Neuronal stem cell (in vitro differentiated cells): ENCODE results near the gene CHCHD3.

Source experiments
- DNase-seq: peaks from one replicate; pipeline ENCODE4 v3.0.0-alpha.2; 2013; ENCODE audit warnings: low spot score
- H2AFZ ChIP-seq: one replicate; pipeline ENCODE4 v1.6.1; 2013; ENCODE audit warnings: mild to moderate bottlenecking, low read length, inconsistent platforms
- H2AK5ac ChIP-seq: 2 replicates; pipeline ENCODE4 v1.6.1; 2013; ENCODE audit warnings: low read depth, mild to moderate bottlenecking, inconsistent platforms, low read length, moderate library complexity, mixed read lengths
- H2BK120ac ChIP-seq: 2 replicates; pipeline ENCODE4 v1.6.1; 2013; ENCODE audit warnings: low read depth, mild to moderate bottlenecking, inconsistent platforms, low read length, moderate library complexity, mixed read lengths
- H2BK12ac ChIP-seq: one replicate; pipeline ENCODE4 v1.6.1; 2013; ENCODE audit warnings: low read length, inconsistent platforms
- H2BK15ac ChIP-seq: 2 replicates; pipeline ENCODE4 v1.6.1; 2013; ENCODE audit warnings: mild to moderate bottlenecking, low read length, inconsistent platforms, mixed read lengths
- H2BK5ac ChIP-seq: one replicate; pipeline ENCODE4 v1.6.1; 2013; ENCODE audit warnings: inconsistent platforms, mild to moderate bottlenecking, low read length, moderate library complexity
- H3K14ac ChIP-seq: one replicate; pipeline ENCODE4 v1.6.1; 2013; ENCODE audit warnings: low read length, inconsistent platforms
- H3K18ac ChIP-seq: 2 replicates; pipeline ENCODE4 v1.6.1; 2013; ENCODE audit warnings: low read length, inconsistent platforms
- H3K23ac ChIP-seq: 2 replicates; pipeline ENCODE4 v1.6.1; 2013; ENCODE audit warnings: low read depth, mild to moderate bottlenecking, mixed read lengths, low read length, inconsistent platforms; ENCODE audit not compliant: poor library complexity
- H3K27ac ChIP-seq: replicated peaks from 3 replicates; pipeline ENCODE4 v1.5.1; 2013; ENCODE audit warnings: low read length, inconsistent platforms
- H3K27me3 ChIP-seq, 3 experiments: 2 replicates each; pipeline ENCODE4 v1.6.1; 2013; ENCODE audit warnings: low read length in 3 of 3, mild to moderate bottlenecking in 2 of 3, inconsistent platforms in 1 of 3, low read depth in 1 of 3, mixed read lengths in 1 of 3, moderate library complexity in 1 of 3; ENCODE audit not compliant: control insufficient read depth in 3 of 3, insufficient read depth in 3 of 3
- H3K36me3 ChIP-seq, 2 donors: replicated peaks in 1 of 2; 2 replicates each; pipeline ENCODE4 v1.6.1; 2013; ENCODE audit warnings: low read length in 2 of 2; ENCODE audit not compliant: control insufficient read depth in 2 of 2, insufficient read depth in 2 of 2
- H3K4ac ChIP-seq: 2 replicates; pipeline ENCODE4 v1.6.1; 2013; ENCODE audit warnings: inconsistent platforms, mild to moderate bottlenecking, low read length, moderate library complexity
- H3K4me1 ChIP-seq, 2 donors: 1 replicate in 1 of 2; 2 replicates in 1 of 2; pipeline ENCODE4 v1.6.1; 2013; ENCODE audit warnings: low read length in 2 of 2, low read depth in 1 of 2; ENCODE audit not compliant: control insufficient read depth in 2 of 2, insufficient read depth in 1 of 2
- H3K4me2 ChIP-seq: one replicate; pipeline ENCODE4 v1.6.1; 2013; ENCODE audit warnings: mild to moderate bottlenecking, low read length, inconsistent platforms; ENCODE audit not compliant: insufficient read depth, poor library complexity, severe bottlenecking
- H3K4me3 ChIP-seq, 2 donors: 2 replicates each; pipeline ENCODE4 v1.5.1; 2013; ENCODE audit warnings: low read length in 2 of 2, mild to moderate bottlenecking in 2 of 2, inconsistent platforms in 1 of 2, moderate library complexity in 1 of 2
- H3K79me1 ChIP-seq: one replicate; pipeline ENCODE4 v1.6.1; 2013; ENCODE audit warnings: low read depth, mild to moderate bottlenecking, inconsistent platforms, low read length, moderate library complexity
- H3K9ac ChIP-seq: one replicate; pipeline ENCODE4 v1.6.1; 2013; ENCODE audit warnings: mild to moderate bottlenecking, low read depth, low read length, inconsistent platforms; ENCODE audit not compliant: poor library complexity
- H3K9me3 ChIP-seq, 2 donors: replicated peaks in 1 of 2; 2 replicates each; pipeline versions ENCODE3 to v1.6.1; 2013; ENCODE audit warnings: low read length in 2 of 2, mild to moderate bottlenecking in 2 of 2, inconsistent platforms in 1 of 2, low read depth in 1 of 2, mixed read lengths in 1 of 2, moderate library complexity in 1 of 2; ENCODE audit not compliant: control insufficient read depth in 2 of 2, insufficient read depth in 1 of 2
- H4K8ac ChIP-seq: one replicate; pipeline ENCODE4 v1.6.1; 2013; ENCODE audit warnings: low read depth, mild to moderate bottlenecking, inconsistent platforms, low read length, moderate library complexity
- H4K91ac ChIP-seq: one replicate; pipeline ENCODE4 v1.6.1; 2013; ENCODE audit warnings: low read length, low read depth, mild to moderate bottlenecking, inconsistent platforms; ENCODE audit not compliant: poor library complexity
- WGBS, 2 donors: extraction: QIAGEN DNeasy Blood & Tissue Kit; methylation state at CpG; one replicate each; pipeline ENCODE4 v1.1.7; 2013; ENCODE audit warnings: missing lambda C conversion rate in 2 of 2, mixed read lengths in 1 of 2; ENCODE audit not compliant: insufficient read length in 2 of 2, insufficient replicate concordance in 1 of 2; ENCODE audit errors: extremely low coverage in 2 of 2; 5-methylcytosine and 5-hydroxymethylcytosine counted together

CHCHD3 gene

DNA sequence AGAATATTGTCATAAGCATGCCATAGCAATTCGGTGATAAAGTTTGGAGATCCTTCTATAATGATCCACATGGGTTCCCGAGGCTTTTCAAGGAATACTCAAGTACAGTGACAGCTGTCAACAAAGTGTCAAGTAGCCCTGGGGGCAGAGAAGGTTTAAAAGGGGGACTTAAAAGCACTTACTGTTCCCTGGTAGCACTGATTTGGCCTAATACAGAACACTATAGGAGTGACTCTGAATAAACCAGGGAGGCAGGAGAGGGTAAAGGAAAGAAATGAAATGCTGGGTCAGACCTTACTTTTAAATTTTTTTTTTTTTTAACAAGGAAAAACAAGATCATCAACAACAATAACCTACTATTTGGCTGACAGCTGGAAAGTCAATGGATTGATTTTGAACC lies 20.1 kb downstream of the CHCHD3 start:
- no peak overlapping the region for H3K4me2 ChIP-seq
- no CpG with 5 or more reads among the region's 2 CpGs for WGBS, 2 donors
- no peak overlapping the region for H3K9ac ChIP-seq
- H3K9me3 ChIP-seq: no peaks in the 10 kb centered on the region
- H3K27ac ChIP-seq: no peak overlapping the region
- H4K8ac ChIP-seq: no peak overlapping the region
- peaks cover 2 to 17% of the 10 kb centered on the region in 2 donors for H3K36me3 ChIP-seq
- no peak overlapping the region for H2BK12ac ChIP-seq
- H3K14ac ChIP-seq: no peak overlapping the region
- no peak overlapping the region for H2AFZ ChIP-seq
- H2AK5ac ChIP-seq: no peak overlapping the region
- H4K91ac ChIP-seq: no peak overlapping the region
- no peak overlapping the region for H3K4ac ChIP-seq
- peaks cover 0 to 1% of the 10 kb centered on the region in 2 donors for H3K4me1 ChIP-seq
- no peak overlapping the region for H2BK120ac ChIP-seq
- H2BK15ac ChIP-seq: no peak overlapping the region
- H3K27me3 ChIP-seq: no peaks in the 10 kb centered on the region
- H3K18ac ChIP-seq: no peak overlapping the region
- peaks cover 4% of the 10 kb centered on the region for H3K79me1 ChIP-seq
- no peak overlapping the region for H2BK5ac ChIP-seq
- H3K4me3 ChIP-seq: no peak overlapping the region
- no peak for DNase-seq
- no peak overlapping the region for H3K23ac ChIP-seq

DNA sequence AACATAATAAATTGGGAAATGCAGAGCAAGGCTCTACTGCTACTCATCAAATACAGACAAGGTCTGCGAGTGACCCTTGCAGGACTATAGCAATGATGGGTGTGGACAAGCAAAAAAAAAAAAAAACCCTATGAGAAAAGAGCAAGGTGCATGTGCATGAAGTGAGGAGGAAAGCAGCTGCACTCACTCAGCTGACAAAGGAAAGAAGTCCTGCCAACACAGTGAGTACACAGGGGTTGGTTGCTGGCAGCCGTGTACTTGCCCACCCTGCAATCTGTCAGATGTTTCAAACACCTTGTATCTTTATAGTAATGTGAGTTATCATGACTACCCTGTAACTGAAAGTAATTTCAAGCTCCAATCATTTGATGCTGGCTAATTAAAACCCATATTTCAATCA lies 20.5 kb downstream of the CHCHD3 start:
- no peak overlapping the region for H3K14ac ChIP-seq
- H3K4me2 ChIP-seq: no peak overlapping the region
- H2AFZ ChIP-seq: no peak overlapping the region
- WGBS, 2 donors: no CpG with 5 or more reads among the region's 2 CpGs
- no peak overlapping the region for H3K9ac ChIP-seq
- H3K23ac ChIP-seq: no peak overlapping the region
- no peak overlapping the region for H3K4ac ChIP-seq
- H3K27me3 ChIP-seq: no peaks in the 10 kb centered on the region
- H4K91ac ChIP-seq: no peak overlapping the region
- no peak overlapping the region for H2BK5ac ChIP-seq
- peaks cover 0 to 1% of the 10 kb centered on the region in 2 donors for H3K4me1 ChIP-seq
- no peaks in the 10 kb centered on the region for H3K9me3 ChIP-seq
- no peak overlapping the region for H2BK12ac ChIP-seq
- peaks cover 2% of the 10 kb centered on the region for H3K79me1 ChIP-seq
- H4K8ac ChIP-seq: no peak overlapping the region
- H3K27ac ChIP-seq: no peak overlapping the region
- no peak overlapping the region for H2BK15ac ChIP-seq
- H3K4me3 ChIP-seq: no peak overlapping the region
- no peak overlapping the region for H2AK5ac ChIP-seq
- H3K36me3 ChIP-seq: peaks cover 2 to 12% of the 10 kb centered on the region in 2 donors
- no peak overlapping the region for H3K18ac ChIP-seq
- no peak overlapping the region for H2BK120ac ChIP-seq
- DNase-seq: no peak

DNA sequence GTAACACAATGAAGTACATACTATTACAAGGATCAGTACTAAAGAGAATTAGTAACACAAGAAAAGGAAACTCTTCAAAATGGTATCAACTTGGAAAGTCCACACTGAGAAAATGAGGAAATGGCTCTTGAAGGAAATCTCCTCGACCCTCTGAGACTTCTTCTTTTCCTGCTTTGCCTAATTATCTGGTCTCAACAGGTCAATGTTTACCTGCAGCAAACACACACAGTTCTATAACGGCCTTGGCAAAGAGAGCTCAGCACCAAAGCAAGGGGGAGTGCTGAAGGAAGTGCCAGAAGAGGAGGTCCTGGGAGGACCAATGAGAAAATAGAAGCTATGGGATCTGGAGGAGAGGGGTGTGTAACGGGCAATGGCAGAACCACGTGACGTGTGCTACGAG lies 21.9 kb downstream of the CHCHD3 start:
- WGBS, 2 donors: no CpG with 5 or more reads among the region's 6 CpGs

DNA sequence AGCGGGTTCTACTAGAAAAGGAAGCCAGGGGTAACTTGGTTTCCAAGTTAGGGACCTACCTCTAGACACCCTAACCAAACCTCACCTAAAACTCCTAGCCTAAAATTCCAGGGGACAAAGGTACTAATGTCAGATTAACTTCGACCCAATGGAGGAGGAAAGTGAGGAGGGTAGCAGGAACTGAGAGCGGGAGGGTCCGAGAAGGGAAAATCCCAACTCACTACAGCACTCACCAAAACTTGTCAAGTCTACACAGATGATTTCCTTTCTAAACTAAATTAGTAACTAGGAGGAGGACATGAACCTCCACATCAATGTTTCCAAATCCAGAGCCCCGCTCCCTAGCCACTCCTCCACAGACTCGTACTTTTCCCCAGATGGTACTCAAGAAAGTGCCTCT lies 22.6 kb downstream of the CHCHD3 start:
- Histone ChIP-seq H3K14ac (no peak overlapping the region), H3K23ac (no peak overlapping the region), H3K9ac (no peak overlapping the region), H4K91ac (no peak overlapping the region), H3K4me3 (no peak overlapping the region), H2BK12ac (no peak overlapping the region), H3K4me2 (no peak overlapping the region), H3K18ac (no peak overlapping the region), H2BK15ac (no peak overlapping the region), H3K4me1 (peaks cover 0 to 1% of the 10 kb centered on the region in 2 donors), H3K79me1 (peaks cover 2% of the 10 kb centered on the region), H2AK5ac (no peak overlapping the region), H2AFZ (no peak overlapping the region), H2BK120ac (no peak overlapping the region), H3K27ac (no peak overlapping the region), H3K36me3 (peaks cover 2 to 11% of the 10 kb centered on the region in 2 donors), H4K8ac (no peak overlapping the region), H3K27me3 (no peaks in the 10 kb centered on the region), H2BK5ac (no peak overlapping the region), H3K4ac (no peak overlapping the region), H3K9me3 (no peaks in the 10 kb centered on the region)
- WGBS, 2 donors: no CpG with 5 or more reads among the region's 6 CpGs
- DNase-seq: no peak

More for the DNA sequence above, 21.9 kb downstream of the CHCHD3 start:
- Histone ChIP-seq H3K27ac (no peak overlapping the region), H3K9ac (no peak overlapping the region), H3K9me3 (no peaks in the 10 kb centered on the region), H2BK120ac (no peak overlapping the region), H4K8ac (no peak overlapping the region), H3K14ac (no peak overlapping the region), H2AFZ (no peak overlapping the region), H3K4ac (no peak overlapping the region), H2BK15ac (no peak overlapping the region), H3K23ac (no peak overlapping the region), H3K4me2 (no peak overlapping the region), H3K4me1 (peaks cover 0 to 1% of the 10 kb centered on the region in 2 donors), H2BK12ac (no peak overlapping the region), H3K4me3 (no peak overlapping the region), H4K91ac (no peak overlapping the region), H3K18ac (no peak overlapping the region), H2BK5ac (no peak overlapping the region), H3K27me3 (no peaks in the 10 kb centered on the region), H3K79me1 (peaks cover 2% of the 10 kb centered on the region), H2AK5ac (no peak overlapping the region), H3K36me3 (peaks cover 2 to 10% of the 10 kb centered on the region in 2 donors)
- no peak for DNase-seq
